HG03469 (cell line): ENCODE measurements around the gene DCHS2.

Experiments used
- ATAC-seq: cut with Tn5 transposase; IDR thresholded peaks from one replicate; pipeline ENCODE4 v1.9.1; 2021; ENCODE audit warnings: mild to moderate bottlenecking, moderate library complexity, moderate number of reproducible peaks; ENCODE audit not compliant: unreplicated experiment

The DCHS2 gene

GRCh38 chr4:154491341-154492271, at the start of gene DCHS2:
Gene DCHS2, minus strand, starts transcription at chr4:154491799. Its CDS starts 444 bp downstream, at chr4:154491355.
- ATAC-seq = peak; percentile 49

- no peak for ATAC-seq
Measured at GRCh38 chr4:154534296-154534695, 42.7 kb upstream of the DCHS2 start.

- no peak for ATAC-seq
Measured at GRCh38 chr4:154529728-154530519, 38.3 kb upstream of the DCHS2 start.

- no peak for ATAC-seq
Measured at GRCh38 chr4:154528869-154529268, 37.3 kb upstream of the DCHS2 start.

GRCh38 chr4:154527308-154527707, 35.7 kb upstream of the DCHS2 start:
- ATAC-seq = no peak

GRCh38 chr4:154526151-154526550, 34.6 kb upstream of the DCHS2 start:
- ATAC-seq = peak; percentile 44

GRCh38 chr4:154521607-154522006, 30.0 kb upstream of the DCHS2 start:
- no peak for ATAC-seq

- no peak for ATAC-seq
Measured at GRCh38 chr4:154519214-154519613, 27.6 kb upstream of the DCHS2 start.

GRCh38 chr4:154517591-154517990, 26.0 kb upstream of the DCHS2 start:
- no peak for ATAC-seq

- ATAC-seq = no peak
Measured at GRCh38 chr4:154516318-154517029, 24.9 kb upstream of the DCHS2 start.

GRCh38 chr4:154511981-154512380, 20.4 kb upstream of the DCHS2 start:
- no peak for ATAC-seq

GRCh38 chr4:154511548-154511947, 19.9 kb upstream of the DCHS2 start:
- ATAC-seq = no peak

- no peak for ATAC-seq
Measured at GRCh38 chr4:154507156-154507555, 15.6 kb upstream of the DCHS2 start.

- ATAC-seq = no peak
Measured at GRCh38 chr4:154506253-154506652, 14.7 kb upstream of the DCHS2 start.

- ATAC-seq = no peak
Measured at GRCh38 chr4:154503598-154503997, 12.0 kb upstream of the DCHS2 start.

- no peak for ATAC-seq
Measured at GRCh38 chr4:154502111-154502510, 10.5 kb upstream of the DCHS2 start.

- ATAC-seq = no peak
Measured at GRCh38 chr4:154497889-154498288, 6.3 kb upstream of the DCHS2 start.

- no peak for ATAC-seq
Measured at GRCh38 chr4:154495867-154496266, 4.3 kb upstream of the DCHS2 start.

- ATAC-seq = no peak
Measured at GRCh38 chr4:154492288-154492687, 689 bp upstream of the DCHS2 start.

GRCh38 chr4:154490583-154491340, 837 bp downstream of the DCHS2 start:
- ATAC-seq = peak; percentile 49

GRCh38 chr4:154490234-154490582, 1.4 kb downstream of the DCHS2 start:
- no peak for ATAC-seq
